Measurements from ENCODE around the gene PRUNE2.
"Not testable (repeated sequence)": the region's sequence is repeated elsewhere in the genome, so short reads cannot be mapped to it uniquely, and the experiment has no call there.

The PRUNE2 gene

GRCh38 chr9:76905791-76906646 lies at the start of gene PRUNE2:
Gene PRUNE2 (minus strand): TSS chr9:76906114. CDS start chr9:76905963, 151 bp downstream.
- no peak for DNase-seq

- not testable (repeated sequence) for DNase-seq
These were observed 49.5 kb upstream of the PRUNE2 start for GRCh38 chr9:76955406-76955805.

GRCh38 chr9:76949865-76950264 lies 44.0 kb upstream of the PRUNE2 start:
- DNase-seq: no peak

GRCh38 chr9:76944011-76944410 lies 38.1 kb upstream of the PRUNE2 start:
- DNase-seq: no peak

- no peak for DNase-seq
These were observed 37.1 kb upstream of the PRUNE2 start for GRCh38 chr9:76943054-76943453.

- no peak for DNase-seq
These were observed 26.8 kb upstream of the PRUNE2 start for GRCh38 chr9:76932757-76933156.

- DNase-seq: no peak
These were observed 26.4 kb upstream of the PRUNE2 start for GRCh38 chr9:76932265-76932664.

GRCh38 chr9:76927540-76928240 lies 21.8 kb upstream of the PRUNE2 start:
- no peak for DNase-seq

- DNase-seq: no peak
These were observed 20.9 kb upstream of the PRUNE2 start for GRCh38 chr9:76926846-76927245.

GRCh38 chr9:76926324-76926741 lies 20.4 kb upstream of the PRUNE2 start:
- no peak for DNase-seq

GRCh38 chr9:76921165-76921564 lies 15.3 kb upstream of the PRUNE2 start:
- DNase-seq: no peak

- no peak for DNase-seq
These were observed 11.4 kb upstream of the PRUNE2 start for GRCh38 chr9:76917299-76917698.

GRCh38 chr9:76916231-76916630 lies 10.3 kb upstream of the PRUNE2 start:
- DNase-seq: no peak

GRCh38 chr9:76913467-76913866 lies 7.6 kb upstream of the PRUNE2 start:
- DNase-seq: no peak

- no peak for DNase-seq
These were observed 6.8 kb upstream of the PRUNE2 start for GRCh38 chr9:76912636-76913275.

- no peak for DNase-seq
These were observed 6.1 kb upstream of the PRUNE2 start for GRCh38 chr9:76911971-76912370.

- no peak for DNase-seq
These were observed 4.9 kb upstream of the PRUNE2 start for GRCh38 chr9:76910861-76911260.

- no peak for DNase-seq
These were observed 697 bp upstream of the PRUNE2 start for GRCh38 chr9:76906647-76906975.

- no peak for DNase-seq
These were observed 1.1 kb downstream of the PRUNE2 start for GRCh38 chr9:76904661-76905457.

- no peak for DNase-seq
These were observed 3.5 kb downstream of the PRUNE2 start for GRCh38 chr9:76902395-76902794.

GRCh38 chr9:76901801-76902200 lies 4.1 kb downstream of the PRUNE2 start:
- no peak for DNase-seq

GRCh38 chr9:76900884-76901440 lies 5.0 kb downstream of the PRUNE2 start:
- DNase-seq: no peak

- DNase-seq: no peak
These were observed 7.1 kb downstream of the PRUNE2 start for GRCh38 chr9:76898786-76899185.
